SU-DHL-6 (cell line): Measurements from ENCODE around the gene LHFPL5.

Experiments
- EZH2phosphoT487 ChIP-seq: fragments of 200-600 bp; sonication (generic), shearing (Covaris generic); conservative IDR thresholded peaks from 2 replicates; pipeline ENCODE4 v1.6.1; 2018; ENCODE audit warnings: mild to moderate bottlenecking, antibody characterized with exemption, low read length, moderate library complexity, mixed read lengths
- TF ChIP-seq, protein P1 (sequence below): fragments of 200-600 bp; sonication (generic); IDR thresholded peaks from one replicate; pipeline ENCODE4 v1.5.1; 2017; ENCODE audit warnings: antibody characterized with exemption, mild to moderate bottlenecking, low read length, moderate library complexity; ENCODE audit not compliant: insufficient read depth, poor library complexity, severe bottlenecking

DNA sequence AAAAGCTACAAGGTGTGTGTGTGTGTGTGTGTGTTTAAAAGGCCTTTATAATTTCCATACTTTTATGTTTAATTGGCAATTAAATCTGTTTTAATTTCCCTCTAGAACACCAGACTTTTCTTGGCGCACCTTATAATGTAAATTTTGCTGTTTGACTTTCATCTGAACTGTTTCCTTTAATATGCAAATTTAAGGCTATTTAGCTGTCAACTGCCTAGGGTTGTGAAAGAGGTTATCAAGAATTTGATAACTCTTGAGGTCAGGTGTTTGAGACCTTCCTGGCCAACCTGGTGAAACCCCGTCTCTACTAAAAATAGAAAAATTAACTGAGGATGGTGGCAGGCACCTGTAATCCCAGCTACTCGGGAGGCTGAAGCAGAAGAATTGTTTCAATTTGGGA lies 4.0 kb upstream of the LHFPL5 start:
- TF ChIP-seq, protein P1, sequence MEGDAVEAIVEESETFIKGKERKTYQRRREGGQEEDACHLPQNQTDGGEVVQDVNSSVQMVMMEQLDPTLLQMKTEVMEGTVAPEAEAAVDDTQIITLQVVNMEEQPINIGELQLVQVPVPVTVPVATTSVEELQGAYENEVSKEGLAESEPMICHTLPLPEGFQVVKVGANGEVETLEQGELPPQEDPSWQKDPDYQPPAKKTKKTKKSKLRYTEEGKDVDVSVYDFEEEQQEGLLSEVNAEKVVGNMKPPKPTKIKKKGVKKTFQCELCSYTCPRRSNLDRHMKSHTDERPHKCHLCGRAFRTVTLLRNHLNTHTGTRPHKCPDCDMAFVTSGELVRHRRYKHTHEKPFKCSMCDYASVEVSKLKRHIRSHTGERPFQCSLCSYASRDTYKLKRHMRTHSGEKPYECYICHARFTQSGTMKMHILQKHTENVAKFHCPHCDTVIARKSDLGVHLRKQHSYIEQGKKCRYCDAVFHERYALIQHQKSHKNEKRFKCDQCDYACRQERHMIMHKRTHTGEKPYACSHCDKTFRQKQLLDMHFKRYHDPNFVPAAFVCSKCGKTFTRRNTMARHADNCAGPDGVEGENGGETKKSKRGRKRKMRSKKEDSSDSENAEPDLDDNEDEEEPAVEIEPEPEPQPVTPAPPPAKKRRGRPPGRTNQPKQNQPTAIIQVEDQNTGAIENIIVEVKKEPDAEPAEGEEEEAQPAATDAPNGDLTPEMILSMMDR = no peak
- TF ChIP-seq EZH2phosphoT487 = no peak
